GM10266 (cell line): ENCODE data around the gene EMX2.

Experiments used
- DNase-seq: peaks from one replicate; pipeline ENCODE4 v3.0.0; 2012; ENCODE audit errors: extremely low spot score
- CTCF ChIP-seq: IDR thresholded peaks from 2 replicates; pipeline ENCODE4 v1.5.1; 2012; ENCODE audit warnings: mild to moderate bottlenecking, low read depth; ENCODE audit not compliant: control insufficient read depth, insufficient read depth; ENCODE audit errors: missing control alignments

The EMX2 gene

GRCh38 chr10:117542706-117543224, at the start of gene EMX2:
Gene EMX2, plus strand, starts transcription at chr10:117542746. Its CDS starts 522 bp downstream, at chr10:117543268.
- TF ChIP-seq CTCF: no peak
- DNase-seq: no peak

DNA sequence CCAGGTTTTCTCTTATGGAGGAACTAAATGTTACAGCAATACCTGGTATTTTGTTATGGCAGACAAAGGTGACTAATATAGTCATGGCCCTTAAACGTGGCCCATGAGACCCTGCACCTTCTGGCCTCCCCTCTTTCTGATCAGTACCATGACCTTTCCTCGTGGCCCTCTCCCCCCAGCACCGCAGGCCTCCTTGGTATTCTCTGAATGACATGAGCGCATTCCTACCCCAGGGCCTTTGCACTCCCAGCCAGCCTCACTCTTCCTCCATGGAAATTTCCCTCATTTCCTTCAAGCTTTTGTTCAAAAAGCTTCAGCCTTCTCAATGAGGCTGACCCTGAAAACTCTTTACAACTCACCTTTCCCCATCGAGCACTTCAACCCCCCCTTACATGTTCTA, 46.5 kb upstream of the EMX2 start:
- TF ChIP-seq CTCF: no peak
- DNase-seq: no peak

GRCh38 chr10:117496616-117497028, 45.9 kb upstream of the EMX2 start:
- peak; percentile 77 for DNase-seq
- TF ChIP-seq CTCF: peak; percentile 98

DNA sequence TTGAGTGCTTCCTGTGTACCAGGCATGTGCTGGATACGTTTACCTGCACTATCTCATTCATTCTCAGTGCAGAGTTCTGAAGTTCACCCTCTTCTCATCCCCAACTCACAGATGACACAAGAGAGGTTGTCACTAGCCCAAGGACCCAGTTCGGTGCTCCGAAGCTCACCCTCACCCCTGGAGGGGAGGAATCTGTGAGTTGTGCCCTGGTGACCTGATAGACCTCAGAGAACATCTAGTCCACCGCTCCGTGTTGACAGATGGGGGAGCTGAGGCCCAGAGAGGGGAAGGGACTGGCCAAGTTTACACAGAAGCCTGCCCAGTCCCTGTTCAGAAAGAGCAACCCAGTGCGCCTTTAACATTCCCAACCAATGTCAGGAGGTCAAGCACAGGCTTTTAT, 44.8 kb upstream of the EMX2 start:
- TF ChIP-seq CTCF: no peak
- no peak for DNase-seq

DNA sequence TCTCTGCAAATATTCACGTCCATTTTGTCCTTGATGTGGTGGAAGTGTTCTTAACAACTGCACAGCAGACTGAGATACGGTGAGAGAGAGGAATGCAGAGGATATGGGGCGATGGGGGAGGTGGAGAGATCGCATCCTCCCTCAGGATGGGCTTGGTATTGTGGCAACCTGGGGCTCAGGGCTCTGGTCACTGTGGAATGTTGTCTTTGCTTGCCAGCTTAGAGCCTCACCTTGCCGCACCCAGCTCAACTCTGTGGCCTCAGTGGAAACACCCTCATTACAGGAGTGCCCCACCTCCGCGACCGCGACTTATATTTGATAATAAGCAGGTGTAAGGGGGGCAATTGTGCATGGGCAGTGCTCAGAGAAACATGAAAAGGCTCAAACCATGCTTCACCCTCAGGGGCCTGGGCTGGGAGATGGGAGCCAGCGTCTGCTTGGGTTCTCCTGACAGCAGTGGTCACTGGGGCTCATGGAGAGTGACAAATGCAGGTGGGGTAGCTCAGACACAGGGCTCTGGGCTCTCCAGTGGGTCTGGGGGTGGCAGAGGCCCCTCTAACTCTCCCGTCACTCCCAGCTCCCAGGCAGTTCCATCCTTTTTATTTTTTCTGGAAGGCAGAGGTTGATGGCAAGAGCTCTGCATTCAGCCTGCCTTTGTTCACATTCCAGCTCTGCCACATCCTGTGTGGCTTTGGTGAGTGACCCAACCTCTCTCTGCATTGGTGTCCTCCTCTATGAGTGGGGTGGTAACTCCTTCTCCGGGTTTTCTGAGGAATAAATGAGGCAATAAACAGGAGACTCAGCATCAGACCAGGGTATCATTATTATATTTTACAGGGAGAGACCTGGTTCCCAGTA, 43.1 kb upstream of the EMX2 start:
- DNase-seq: no peak
- TF ChIP-seq CTCF: no peak

GRCh38 chr10:117500456-117500855, 42.1 kb upstream of the EMX2 start:
- DNase-seq: no peak
- TF ChIP-seq CTCF: no peak

- no peak for TF ChIP-seq CTCF
- DNase-seq: no peak
Measured at GRCh38 chr10:117501460-117502035, 41.0 kb upstream of the EMX2 start.
